HepG2 (cell line): ENCODE results near the gene SPDL1. TPM values are rescaled to one million over a fixed set of nuclear protein-coding genes. Genes with fewer than 3 reads are reported as not detected.

Source experiments
- ATAC-seq: fragments of 200-7000 bp; cut with Tn5 transposase; 3 replicates; pipeline ENCODE4 v1.9.1; 2020; ENCODE audit warnings: mild to moderate bottlenecking, moderate library complexity
- BruUV-seq: library from RNA; stranded (reverse); fragments of 400-500 nt; replicated peaks from 2 replicates; lab custom pipeline; 2021; lab: Mats Ljungman, UMichigan
- CTCF ChIA-PET: fragments of 300-600 bp; formaldehyde crosslinking; extraction: SDS; loops from one replicate; lab custom pipeline; 2021; ENCODE audit warnings: low total read pairs, inconsistent platforms, low intra/inter-chr PET ratio; lab: Yijun Ruan, JAX
- POLR2A ChIA-PET: fragments of 350-600 bp; sonication (Branson Sonifier 250); formaldehyde crosslinking; loops from one replicate; lab custom pipeline; 2020; ENCODE audit warnings: antibody characterized with exemption, inconsistent platforms; lab: Yijun Ruan, JAX
- DNase-seq: peaks from one replicate; pipeline ENCODE4 v3.0.0-alpha.2; 2015; ENCODE audit warnings: low spot score
- FAIRE-seq: peaks from 3 replicates; lab custom pipeline; 2011; peaks lifted over from hg19 to GRCh38; lab: Jason Lieb, UNC
- H2AFZ ChIP-seq: one replicate; pipeline ENCODE4 v1.6.1; 2011; ENCODE audit warnings: low read length, inconsistent platforms
- H3K27ac ChIP-seq: fragments of 300-600 bp; 3 replicates; pipeline ENCODE4 v1.8.0; 2011; ENCODE audit warnings: mixed run types, mild to moderate bottlenecking, mixed read lengths, low read length, inconsistent platforms; ENCODE audit not compliant: insufficient read depth; ENCODE audit errors: extremely low read length
- H3K27me3 ChIP-seq, 2 experiments: fragments of 200-600 bp in 1 of 2; 2 replicates in 1 of 2; 3 replicates in 1 of 2; pipeline versions ENCODE4 v1.6.0 to v1.8.0; 2011; ENCODE audit warnings: low read length in 2 of 2, mild to moderate bottlenecking in 2 of 2, moderate library complexity in 2 of 2, inconsistent platforms in 1 of 2; ENCODE audit not compliant: insufficient read depth in 2 of 2, control insufficient read depth in 1 of 2
- H3K36me3 ChIP-seq, 2 experiments: fragments of 200-600 bp in 1 of 2; replicated peaks in 1 of 2; 2 replicates in 1 of 2; 3 replicates in 1 of 2; pipeline versions ENCODE4 v1.5.1 to v1.8.0; 2011; ENCODE audit warnings: low read length in 2 of 2, inconsistent platforms in 1 of 2; ENCODE audit not compliant: insufficient read depth in 2 of 2, control insufficient read depth in 1 of 2
- H3K4me1 ChIP-seq: 2 replicates; pipeline ENCODE4 v1.5.1; 2012; ENCODE audit warnings: low read length, inconsistent platforms; ENCODE audit not compliant: insufficient read depth
- H3K4me2 ChIP-seq: 2 replicates; pipeline ENCODE4 v1.6.0; 2011; ENCODE audit warnings: low read depth, low read length, inconsistent platforms
- H3K4me3 ChIP-seq, 3 experiments: fragments of 200-600 bp in 1 of 3; sonication (generic), shearing (Covaris generic) in 1 of 3; replicated peaks in 1 of 3; 2 replicates each; pipeline ENCODE4 v1.5.1; 2011 to 2016; ENCODE audit warnings: low read length in 3 of 3, inconsistent platforms in 2 of 3, low read depth in 2 of 3, mild to moderate bottlenecking in 2 of 3, control low read depth in 1 of 3, mixed read lengths in 1 of 3; ENCODE audit not compliant: insufficient read depth in 1 of 3
- H3K79me2 ChIP-seq: one replicate; pipeline ENCODE4 v1.6.1; 2011; ENCODE audit warnings: low read length, inconsistent platforms; ENCODE audit not compliant: insufficient read depth
- H3K9ac ChIP-seq: 2 replicates; pipeline ENCODE4 v1.6.0; 2011; ENCODE audit warnings: mild to moderate bottlenecking, low read depth, low read length, inconsistent platforms; ENCODE audit not compliant: insufficient read depth
- H3K9me3 ChIP-seq: 2 replicates; pipeline ENCODE4 v1.5.1; 2012; ENCODE audit warnings: mild to moderate bottlenecking, low read length
- H4K20me1 ChIP-seq: 2 replicates; pipeline ENCODE4 v1.6.0; 2011; ENCODE audit warnings: inconsistent platforms, mild to moderate bottlenecking, low read length, moderate library complexity; ENCODE audit not compliant: insufficient read depth
- BCL6 ChIP-seq: IDR thresholded peaks from 2 replicates; pipeline ENCODE4 v1.6.1; 2016; ENCODE audit warnings: missing genetic modification reagents, missing compliant biosample characterization
- MEIS1 ChIP-seq: sonication (generic); formaldehyde crosslinking; IDR thresholded peaks from 2 replicates; pipeline ENCODE4 v1.9.0; 2021; ENCODE audit warnings: mild to moderate bottlenecking, missing genetic modification reagents, moderate library complexity, borderline replicate concordance
- MTA1 ChIP-seq: sonication (generic); formaldehyde crosslinking; IDR thresholded peaks from 2 replicates; pipeline ENCODE4 v1.4.0; 2020; ENCODE audit warnings: missing genetic modification reagents, mild to moderate bottlenecking, borderline replicate concordance
- NFKBIZ ChIP-seq: IDR thresholded peaks from 2 replicates; pipeline ENCODE4 v1.6.1; 2018; ENCODE audit warnings: missing genetic modification reagents, missing compliant biosample characterization
- SRY ChIP-seq: sonication (generic); formaldehyde crosslinking; IDR thresholded peaks from 2 replicates; pipeline ENCODE4 v1.8.0; 2022; ENCODE audit warnings: mild to moderate bottlenecking, missing genetic modification reagents
- TAF1 ChIP-seq: sonication (generic); formaldehyde crosslinking; IDR thresholded peaks from 2 replicates; pipeline ENCODE4 v1.4.0; 2020; ENCODE audit warnings: missing genetic modification reagents
- ZFP36L1 ChIP-seq: sonication (generic); formaldehyde crosslinking; IDR thresholded peaks from 2 replicates; pipeline ENCODE4 v1.8.0; 2022; ENCODE audit warnings: mild to moderate bottlenecking, missing genetic modification reagents, moderate library complexity
- WGBS: methylation state at CpG from one replicate; pipeline ENCODE4 v1.1.6; 2017; ENCODE audit warnings: low lambda C conversion rate; 5-methylcytosine and 5-hydroxymethylcytosine counted together
- in situ Hi-C: cut with HindIII; loops from 2 replicates; pipeline ENCODE4 v1.10.0; 2017; ENCODE audit warnings: low pct_unique_long_range_greater_than_20kb; ENCODE audit not compliant: extremely low pct_ligation_motif_present
- intact Hi-C: fragments of 100-400 bp; cut with micrococcal nuclease; formaldehyde crosslinking; loops from one replicate; pipeline ENCODE4 v1.10.0; 2022; ENCODE audit not compliant: unreplicated experiment
- polyA plus RNA-seq, 8 experiments: library from polyadenylated mRNA; depleted of rRNA in 3 of 8; stranded (reverse) in 7 of 8; unstranded in 1 of 8; fragments of >200 nt; fragmentation: Illumina TruSeq in 4 of 8; extraction: Trizol in 4 of 8; gene quantifications; 2 replicates each; pipeline versions ENCODE4 v1.2.1 to v1.2.3, GENCODE V29; 2011 to 2016; ENCODE audit warnings: low read depth in 4 of 8, missing spikeins in 1 of 8, mixed read lengths in 1 of 8; ENCODE audit not compliant: insufficient read depth in 1 of 8
- total RNA-seq, 5 experiments: library from RNA; depleted of rRNA; stranded (reverse); fragments of >200 nt; fragmentation: Illumina TruSeq; extraction: Trizol; gene quantifications; 2 replicates each; pipeline ENCODE4 v1.2.3, GENCODE V29; 2016; ENCODE audit warnings: low read depth in 1 of 5
- TF ChIP-seq, protein P1 (sequence below): sonication (generic); formaldehyde crosslinking; IDR thresholded peaks from 2 replicates; pipeline ENCODE4 v1.4.0; 2020; ENCODE audit warnings: missing genetic modification reagents, mild to moderate bottlenecking, borderline replicate concordance
- TF ChIP-seq, protein P2 (sequence below): sonication (generic); formaldehyde crosslinking; IDR thresholded peaks from 2 replicates; pipeline ENCODE4 v1.5.0; 2020; ENCODE audit warnings: mild to moderate bottlenecking, missing genetic modification reagents, borderline replicate concordance
- TF ChIP-seq, protein P3 (sequence below): sonication (generic); formaldehyde crosslinking; IDR thresholded peaks from 2 replicates; pipeline ENCODE4 v1.4.0; 2020; ENCODE audit warnings: mild to moderate bottlenecking, low read depth, missing genetic modification reagents
- TF ChIP-seq, protein P4 (sequence below): IDR thresholded peaks from 2 replicates; pipeline ENCODE4 v1.6.1; 2016; ENCODE audit warnings: low read depth, missing genetic modification reagents, missing compliant biosample characterization

The SPDL1 gene
- total and polyA plus RNA-seq, 2 of the 13 experiments (the other 11 are each of a cell fraction or from before 2014, with no cell fraction given), result 10.9 to 36.6 TPM

DNA sequence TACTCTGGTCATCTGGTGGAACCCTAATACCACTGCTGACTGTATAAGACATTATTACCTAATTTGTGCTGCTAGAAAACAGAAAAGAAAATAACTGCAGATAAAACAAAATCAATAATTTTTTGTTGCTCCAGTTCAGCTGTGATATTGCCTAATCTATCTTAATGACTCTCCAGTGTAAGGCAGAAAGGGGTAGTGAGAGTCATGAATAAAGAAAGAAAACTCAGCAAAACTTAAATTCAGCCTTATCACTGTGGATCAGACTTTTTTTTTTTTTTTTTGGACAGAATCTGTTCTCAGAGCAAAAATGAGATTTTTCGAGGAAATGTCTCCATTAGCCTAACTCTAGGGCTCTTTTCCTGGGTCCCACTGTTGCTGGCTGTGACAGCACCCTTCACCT is 52.4 kb downstream of the SPDL1 start:
- no peak overlapping the region for H3K4me2 ChIP-seq
- in situ Hi-C loops, result no loop called here
- H3K9me3 ChIP-seq, result no peaks in the 10 kb centered on the region
- H3K4me1 ChIP-seq, result no peaks in the 10 kb centered on the region
- H4K20me1 ChIP-seq, result no peaks in the 10 kb centered on the region
- no peak overlapping the region for H3K9ac ChIP-seq
- no TSS peak for BruUV-seq
- intact Hi-C loops, result no loop called here
- CTCF ChIA-PET, result no interaction called here
- no peak overlapping the region for H3K27ac ChIP-seq
- no peaks in the 10 kb centered on the region for H3K36me3 ChIP-seq
- DNase-seq (no peak), FAIRE-seq (no peak), ATAC-seq (no peak)
- whole genome bisulfite sequencing, result 0% methylated on average over 1 of the region's 1 CpG
- H2AFZ ChIP-seq, result no peak overlapping the region
- POLR2A ChIA-PET, result no interaction called here
- H3K27me3 ChIP-seq, result no peaks in the 10 kb centered on the region; a peak in 2 of 5 replicates
- no peak overlapping the region for H3K4me3 ChIP-seq
- no peaks in the 10 kb centered on the region for H3K79me2 ChIP-seq
- TF ChIP-seq TAF1 (CRISPR knock-in tag) (no peak), BCL6 (CRISPR knock-in tag) (no peak), MEIS1 (no peak), SRY (no peak), MTA1 (no peak), ZFP36L1 (CRISPR knock-in tag) (no peak), NFKBIZ (CRISPR knock-in tag) (no peak)
- TF ChIP-seq, protein P1, sequence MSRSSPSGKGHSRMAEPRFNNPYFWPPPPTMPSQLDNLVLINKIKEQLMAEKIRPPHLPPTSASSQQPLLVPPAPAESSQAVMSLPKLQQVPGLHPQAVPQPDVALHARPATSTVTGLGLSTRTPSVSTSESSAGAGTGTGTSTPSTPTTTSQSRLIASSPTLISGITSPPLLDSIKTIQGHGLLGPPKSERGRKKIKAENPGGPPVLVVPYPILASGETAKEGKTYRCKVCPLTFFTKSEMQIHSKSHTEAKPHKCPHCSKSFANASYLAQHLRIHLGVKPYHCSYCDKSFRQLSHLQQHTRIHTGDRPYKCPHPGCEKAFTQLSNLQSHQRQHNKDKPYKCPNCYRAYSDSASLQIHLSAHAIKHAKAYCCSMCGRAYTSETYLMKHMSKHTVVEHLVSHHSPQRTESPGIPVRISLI (CRISPR knock-in tag), result no peak
- TF ChIP-seq, protein P2, sequence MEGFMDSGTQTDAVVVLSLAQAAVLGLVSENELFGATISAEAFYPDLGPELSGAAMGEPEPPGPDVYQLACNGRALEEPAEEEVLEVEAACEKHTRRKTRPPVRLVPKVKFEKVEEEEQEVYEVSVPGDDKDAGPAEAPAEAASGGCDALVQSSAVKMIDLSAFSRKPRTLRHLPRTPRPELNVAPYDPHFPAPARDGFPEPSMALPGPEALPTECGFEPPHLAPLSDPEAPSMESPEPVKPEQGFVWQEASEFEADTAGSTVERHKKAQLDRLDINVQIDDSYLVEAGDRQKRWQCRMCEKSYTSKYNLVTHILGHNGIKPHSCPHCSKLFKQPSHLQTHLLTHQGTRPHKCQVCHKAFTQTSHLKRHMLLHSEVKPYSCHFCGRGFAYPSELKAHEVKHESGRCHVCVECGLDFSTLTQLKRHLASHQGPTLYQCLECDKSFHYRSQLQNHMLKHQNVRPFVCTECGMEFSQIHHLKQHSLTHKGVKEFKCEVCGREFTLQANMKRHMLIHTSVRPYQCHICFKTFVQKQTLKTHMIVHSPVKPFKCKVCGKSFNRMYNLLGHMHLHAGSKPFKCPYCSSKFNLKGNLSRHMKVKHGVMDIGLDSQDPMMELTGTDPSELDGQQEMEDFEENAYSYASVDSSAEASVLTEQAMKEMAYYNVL (CRISPR knock-in tag), result no peak
- TF ChIP-seq, protein P3, sequence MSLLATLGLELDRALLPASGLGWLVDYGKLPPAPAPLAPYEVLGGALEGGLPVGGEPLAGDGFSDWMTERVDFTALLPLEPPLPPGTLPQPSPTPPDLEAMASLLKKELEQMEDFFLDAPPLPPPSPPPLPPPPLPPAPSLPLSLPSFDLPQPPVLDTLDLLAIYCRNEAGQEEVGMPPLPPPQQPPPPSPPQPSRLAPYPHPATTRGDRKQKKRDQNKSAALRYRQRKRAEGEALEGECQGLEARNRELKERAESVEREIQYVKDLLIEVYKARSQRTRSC (CRISPR knock-in tag), result no peak
- TF ChIP-seq, protein P4, sequence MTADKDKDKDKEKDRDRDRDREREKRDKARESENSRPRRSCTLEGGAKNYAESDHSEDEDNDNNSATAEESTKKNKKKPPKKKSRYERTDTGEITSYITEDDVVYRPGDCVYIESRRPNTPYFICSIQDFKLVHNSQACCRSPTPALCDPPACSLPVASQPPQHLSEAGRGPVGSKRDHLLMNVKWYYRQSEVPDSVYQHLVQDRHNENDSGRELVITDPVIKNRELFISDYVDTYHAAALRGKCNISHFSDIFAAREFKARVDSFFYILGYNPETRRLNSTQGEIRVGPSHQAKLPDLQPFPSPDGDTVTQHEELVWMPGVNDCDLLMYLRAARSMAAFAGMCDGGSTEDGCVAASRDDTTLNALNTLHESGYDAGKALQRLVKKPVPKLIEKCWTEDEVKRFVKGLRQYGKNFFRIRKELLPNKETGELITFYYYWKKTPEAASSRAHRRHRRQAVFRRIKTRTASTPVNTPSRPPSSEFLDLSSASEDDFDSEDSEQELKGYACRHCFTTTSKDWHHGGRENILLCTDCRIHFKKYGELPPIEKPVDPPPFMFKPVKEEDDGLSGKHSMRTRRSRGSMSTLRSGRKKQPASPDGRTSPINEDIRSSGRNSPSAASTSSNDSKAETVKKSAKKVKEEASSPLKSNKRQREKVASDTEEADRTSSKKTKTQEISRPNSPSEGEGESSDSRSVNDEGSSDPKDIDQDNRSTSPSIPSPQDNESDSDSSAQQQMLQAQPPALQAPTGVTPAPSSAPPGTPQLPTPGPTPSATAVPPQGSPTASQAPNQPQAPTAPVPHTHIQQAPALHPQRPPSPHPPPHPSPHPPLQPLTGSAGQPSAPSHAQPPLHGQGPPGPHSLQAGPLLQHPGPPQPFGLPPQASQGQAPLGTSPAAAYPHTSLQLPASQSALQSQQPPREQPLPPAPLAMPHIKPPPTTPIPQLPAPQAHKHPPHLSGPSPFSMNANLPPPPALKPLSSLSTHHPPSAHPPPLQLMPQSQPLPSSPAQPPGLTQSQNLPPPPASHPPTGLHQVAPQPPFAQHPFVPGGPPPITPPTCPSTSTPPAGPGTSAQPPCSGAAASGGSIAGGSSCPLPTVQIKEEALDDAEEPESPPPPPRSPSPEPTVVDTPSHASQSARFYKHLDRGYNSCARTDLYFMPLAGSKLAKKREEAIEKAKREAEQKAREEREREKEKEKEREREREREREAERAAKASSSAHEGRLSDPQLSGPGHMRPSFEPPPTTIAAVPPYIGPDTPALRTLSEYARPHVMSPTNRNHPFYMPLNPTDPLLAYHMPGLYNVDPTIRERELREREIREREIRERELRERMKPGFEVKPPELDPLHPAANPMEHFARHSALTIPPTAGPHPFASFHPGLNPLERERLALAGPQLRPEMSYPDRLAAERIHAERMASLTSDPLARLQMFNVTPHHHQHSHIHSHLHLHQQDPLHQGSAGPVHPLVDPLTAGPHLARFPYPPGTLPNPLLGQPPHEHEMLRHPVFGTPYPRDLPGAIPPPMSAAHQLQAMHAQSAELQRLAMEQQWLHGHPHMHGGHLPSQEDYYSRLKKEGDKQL, result no peak
